ENCODE data around the gene SRP14.
"Not testable (repeated sequence)": the region's sequence is repeated elsewhere in the genome, so short reads cannot be mapped to it uniquely, and the experiment has no call there.

The SRP14 gene

GRCh38 chr15:40050788-40051470 is 11.9 kb upstream of the SRP14 start:
- DNase-seq (ENCODE audit: low spot score), result peak; percentile 64

- no peak for DNase-seq (ENCODE audit: low spot score)
Observed at GRCh38 chr15:40048926-40049475, 10.0 kb upstream of the SRP14 start.

- DNase-seq (ENCODE audit: low spot score), result no peak
Observed at GRCh38 chr15:40048211-40048792, 9.3 kb upstream of the SRP14 start.

GRCh38 chr15:40047415-40048210 is 8.6 kb upstream of the SRP14 start:
- no peak for DNase-seq (ENCODE audit: low spot score)

- no peak for DNase-seq (ENCODE audit: low spot score)
Observed at GRCh38 chr15:40046721-40047414, 7.9 kb upstream of the SRP14 start.

DNA sequence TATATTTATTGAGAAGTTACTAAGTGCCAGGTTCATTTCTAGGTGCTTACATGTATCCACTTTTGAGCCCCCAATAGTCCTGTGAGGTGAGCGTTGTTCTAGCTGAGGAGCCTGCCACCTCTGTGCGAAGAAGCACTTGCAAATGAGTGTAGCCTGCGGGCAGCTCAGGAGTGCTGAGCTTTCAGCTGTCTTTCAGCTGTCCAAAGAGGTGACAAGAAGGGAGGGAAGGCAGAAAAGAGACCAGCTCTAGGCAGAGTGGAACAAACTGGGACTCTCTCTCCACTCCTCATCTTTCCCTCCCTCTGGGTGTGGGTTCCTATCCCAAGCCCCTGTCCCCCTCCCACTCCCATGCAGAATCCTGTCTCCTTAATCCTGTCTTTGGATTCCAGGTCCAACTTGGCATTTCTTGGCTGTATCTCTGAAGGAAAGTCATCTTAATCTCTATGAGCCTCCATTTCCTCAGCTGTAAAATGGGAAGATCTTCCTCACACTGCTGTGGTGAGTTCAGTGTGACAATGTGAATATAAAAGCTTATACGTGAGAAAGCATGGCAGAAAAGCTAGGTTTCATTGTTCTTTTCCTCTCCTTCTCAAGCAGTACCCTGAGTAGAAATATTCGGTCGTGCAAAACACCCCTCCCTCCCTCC is 6.7 kb upstream of the SRP14 start:
- no peak for DNase-seq (ENCODE audit: low spot score)

DNA sequence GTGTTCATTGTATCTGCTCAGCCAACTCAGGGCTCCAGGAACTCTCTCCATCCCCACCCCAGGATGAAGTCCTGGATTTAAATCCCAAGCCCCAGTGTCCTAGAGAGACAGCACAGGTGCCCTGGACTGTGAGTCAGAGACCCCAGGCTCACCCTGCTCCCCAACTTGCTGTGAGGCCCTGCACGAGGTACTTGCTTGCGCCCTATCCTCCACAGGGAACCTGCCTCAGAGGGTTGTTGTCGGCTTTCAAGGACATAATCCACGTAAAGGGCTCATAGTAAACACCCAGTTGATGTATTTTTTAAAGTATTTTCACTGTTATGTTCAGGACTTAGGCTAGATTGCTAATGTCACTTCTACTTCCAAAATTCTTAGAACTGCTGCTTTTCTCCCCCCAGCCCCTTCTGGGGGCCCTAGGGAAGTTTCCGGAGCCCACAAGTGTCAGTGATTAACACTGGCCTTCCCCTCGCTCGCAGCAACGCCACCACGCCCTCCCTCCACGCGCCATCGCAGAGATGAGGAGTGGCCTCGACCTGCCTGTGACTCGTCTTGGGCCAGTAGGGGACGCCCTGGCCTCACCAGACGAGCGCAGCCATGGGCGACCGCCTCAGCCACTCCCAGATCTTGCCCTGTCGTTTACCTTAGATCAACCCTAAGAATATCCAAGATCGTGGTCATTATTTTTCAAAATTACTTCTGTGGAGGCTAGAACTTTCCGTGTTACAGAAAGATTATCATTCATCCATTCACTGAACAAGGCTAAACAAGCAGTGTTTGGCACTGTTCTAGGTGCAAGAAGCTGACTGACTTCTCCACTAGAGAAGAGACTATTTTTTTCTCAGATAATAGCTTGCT is 6.0 kb upstream of the SRP14 start:
- DNase-seq (ENCODE audit: low spot score), result peak; percentile 91

DNA sequence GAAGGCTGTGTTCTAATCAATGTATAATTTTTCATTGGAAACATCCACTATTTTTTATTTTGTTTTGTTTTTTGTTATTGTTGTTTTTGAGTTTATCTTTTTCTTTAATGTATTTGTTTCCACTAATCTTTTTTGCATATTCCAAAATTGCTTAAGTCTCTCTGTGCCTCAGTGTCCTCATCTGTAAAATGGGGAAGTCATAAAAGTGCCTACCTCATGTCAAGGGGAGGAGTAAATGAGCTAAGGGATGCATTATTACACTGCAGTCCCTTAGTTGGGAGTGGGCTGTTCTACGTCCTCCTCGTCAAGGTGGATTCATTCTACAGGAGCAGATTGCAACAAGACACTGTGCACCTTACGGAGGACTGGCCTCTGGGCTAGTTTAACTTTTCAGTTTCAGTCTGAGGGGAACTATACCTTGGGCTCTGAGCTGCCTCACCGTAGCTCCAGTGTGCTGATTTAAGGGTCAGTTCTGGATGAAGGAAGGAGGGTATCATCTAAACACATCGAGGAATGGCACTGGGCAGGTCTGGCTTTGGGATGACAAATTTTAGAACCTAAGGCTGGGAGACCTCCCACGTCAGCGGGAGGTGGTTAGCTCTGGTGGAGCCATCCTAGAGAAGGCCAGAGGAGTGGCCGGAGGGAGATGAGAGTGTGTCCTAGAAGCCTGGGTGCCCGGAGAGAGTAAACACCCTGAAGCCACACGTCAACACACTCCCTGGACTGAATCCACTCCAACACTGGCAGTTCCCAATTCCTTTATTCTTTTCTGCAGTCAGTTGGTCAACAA is 5.1 kb upstream of the SRP14 start:
- DNase-seq (ENCODE audit: low spot score), result no peak

DNA sequence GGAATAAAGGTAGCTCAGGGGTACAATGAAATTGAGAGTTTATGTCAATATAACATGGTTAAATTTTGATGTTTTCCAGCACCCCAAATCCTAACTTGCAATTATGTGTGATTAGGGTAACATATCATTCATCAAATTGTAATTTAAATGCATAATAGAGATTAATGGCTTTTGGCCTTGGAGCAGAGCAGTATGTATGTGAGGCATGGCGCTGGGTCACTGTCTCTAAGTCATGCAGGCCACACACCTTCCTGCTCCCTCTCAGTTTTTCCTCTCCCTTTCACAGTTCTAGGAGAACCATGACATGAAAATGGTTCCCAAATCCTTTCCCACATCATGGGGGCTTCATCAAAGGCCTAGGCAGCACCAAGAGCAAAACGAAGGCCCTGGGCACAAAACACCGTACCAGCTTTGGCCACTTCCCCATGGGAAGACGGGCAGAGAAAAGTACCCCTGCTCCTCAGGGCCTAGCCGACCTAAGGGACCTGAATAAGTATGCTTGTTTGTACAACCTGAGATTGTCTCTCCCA is 3.9 kb upstream of the SRP14 start:
- no peak for DNase-seq (ENCODE audit: low spot score)

DNA sequence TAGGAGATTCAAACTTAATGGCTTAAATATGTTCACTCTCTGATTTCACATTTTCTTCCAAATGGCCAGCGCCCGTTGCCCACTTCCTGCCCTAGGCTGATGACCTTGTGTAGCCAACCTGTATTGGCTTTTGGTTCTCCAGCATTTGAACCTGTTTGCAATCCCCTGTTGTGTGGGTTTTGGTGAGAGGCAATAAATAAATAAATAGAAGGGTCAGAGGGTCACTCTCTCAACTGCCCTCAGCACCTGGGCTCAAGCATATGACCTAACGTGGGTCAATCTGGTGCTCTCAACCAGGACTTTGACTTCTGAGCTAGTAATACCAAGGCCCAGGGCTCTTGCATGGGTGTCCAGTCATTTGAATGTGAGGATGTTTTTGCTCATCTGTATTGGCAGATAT is 1.8 kb upstream of the SRP14 start:
- no peak for DNase-seq (ENCODE audit: low spot score)

GRCh38 chr15:40040293-40040635 is 1.3 kb upstream of the SRP14 start:
- no peak for DNase-seq (ENCODE audit: low spot score)

DNA sequence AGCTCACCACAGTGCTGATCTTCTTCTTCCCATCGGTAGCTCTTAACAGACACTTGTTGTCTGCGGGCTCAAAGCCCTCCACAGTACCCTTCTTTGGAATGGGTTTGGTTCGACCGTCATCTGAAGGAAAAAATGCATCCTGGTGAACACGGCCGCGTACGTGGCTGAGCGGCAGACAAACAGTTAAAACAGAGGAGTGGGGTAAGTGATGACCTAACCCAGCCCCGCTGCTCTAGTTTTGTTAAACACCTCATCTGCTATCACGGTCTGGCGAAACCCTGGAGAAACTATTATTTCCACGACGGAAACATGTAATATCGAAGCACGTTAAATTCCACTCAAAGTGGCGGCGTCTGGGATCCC is 725 bp downstream of the SRP14 start:
- DNase-seq (ENCODE audit: low spot score), result no peak

DNA sequence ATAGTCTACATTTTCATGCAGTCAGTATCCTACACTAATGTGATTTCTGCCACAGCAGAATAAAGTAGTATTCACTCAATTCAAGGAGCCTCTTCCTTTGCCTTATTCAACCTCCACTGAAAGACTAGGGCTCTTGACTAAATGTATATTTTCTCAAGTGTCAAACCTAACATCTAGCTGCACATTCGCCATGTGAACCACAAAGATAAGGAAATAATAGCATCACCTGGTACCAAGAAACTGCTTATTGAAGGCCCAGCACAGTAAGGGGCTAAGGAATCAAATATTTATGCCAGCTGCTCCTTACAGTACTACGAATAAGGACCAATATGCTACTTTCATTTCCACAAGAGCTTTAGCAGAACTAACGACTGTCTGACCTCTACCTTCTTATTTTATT is 1.3 kb downstream of the SRP14 start:
- DNase-seq (ENCODE audit: low spot score), result no peak

DNA sequence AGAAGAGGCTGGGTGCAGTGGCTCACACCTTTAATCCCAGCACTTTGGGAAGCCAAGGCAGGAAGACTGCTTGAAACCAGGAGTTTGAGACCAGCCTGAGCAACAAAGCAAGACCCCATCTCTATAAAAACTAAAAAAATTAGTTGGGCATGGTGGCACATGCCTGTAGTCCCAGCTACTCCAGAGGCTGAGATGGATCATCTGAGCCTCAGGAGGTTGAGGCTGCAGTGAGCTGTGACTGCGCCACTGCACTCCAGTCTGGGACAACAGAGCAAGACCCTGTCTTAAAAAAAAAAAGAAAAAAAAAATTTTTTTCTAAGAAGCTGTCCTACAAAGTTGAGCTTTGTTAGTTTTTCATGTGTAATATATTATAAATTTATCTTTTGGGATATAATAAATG is 3.8 kb downstream of the SRP14 start:
- DNase-seq (ENCODE audit: low spot score), result not testable (repeated sequence)

- DNase-seq (ENCODE audit: low spot score), result no peak
Observed at GRCh38 chr15:40034186-40034946, 4.6 kb downstream of the SRP14 start.

DNA sequence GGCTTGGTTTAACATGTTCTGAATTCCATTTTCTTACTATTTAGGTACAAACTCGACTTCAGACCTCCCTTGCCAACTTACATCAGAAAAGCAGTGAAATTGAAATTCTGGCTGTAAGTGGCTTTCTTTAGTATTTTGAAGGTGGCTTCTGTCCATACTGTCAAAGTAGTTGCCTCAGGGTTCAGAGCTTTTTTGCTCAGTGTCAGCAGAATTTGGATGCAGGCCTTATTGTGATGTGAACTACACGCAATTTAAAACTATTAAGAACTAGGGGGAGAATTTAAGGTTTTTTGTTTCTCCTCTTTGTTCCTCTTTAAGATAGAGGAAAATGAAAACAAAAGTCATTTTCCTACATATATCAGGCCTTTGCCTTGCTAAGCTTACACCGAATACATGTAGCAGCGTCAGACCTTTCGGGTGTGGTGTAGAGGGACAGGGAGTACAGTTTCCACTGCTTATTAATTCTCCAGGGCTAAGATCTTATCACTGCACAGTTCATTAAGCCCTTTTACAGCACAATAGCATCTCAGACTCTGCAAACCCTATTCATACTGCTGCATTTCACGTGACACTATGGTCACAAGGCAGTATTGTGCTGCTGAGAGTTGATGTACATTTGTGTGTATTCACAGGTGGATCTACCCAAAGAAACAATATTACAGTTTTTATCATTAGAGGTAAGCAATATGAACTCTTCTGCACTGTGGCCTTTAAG is 6.7 kb downstream of the SRP14 start:
- no peak for DNase-seq (ENCODE audit: low spot score)

- DNase-seq (ENCODE audit: low spot score), result no peak
Observed at GRCh38 chr15:40031300-40031699, 7.7 kb downstream of the SRP14 start.

Measured in iPS-NIHi11 (cell line).